Measurements from ENCODE around the gene MGAT4B. TPM values are rescaled to one million over a fixed set of nuclear protein-coding genes. Genes with fewer than 3 reads are reported as not detected.
"Not testable (repeated sequence)": the region's sequence is repeated elsewhere in the genome, so short reads cannot be mapped to it uniquely, and the experiment has no call there.

Gene MGAT4B
- total RNA-seq (2014; rRNA removed; shearing (Covaris generic)), result 185 and 198 TPM in 2 replicates
- polyA plus RNA-seq (2015; cell fraction: cytosol; rRNA removed), result 187 and 190 TPM in 2 replicates
- polyA plus RNA-seq (2015; cell fraction: nucleus; rRNA removed), result 164 and 177 TPM in 2 replicates

DNA sequence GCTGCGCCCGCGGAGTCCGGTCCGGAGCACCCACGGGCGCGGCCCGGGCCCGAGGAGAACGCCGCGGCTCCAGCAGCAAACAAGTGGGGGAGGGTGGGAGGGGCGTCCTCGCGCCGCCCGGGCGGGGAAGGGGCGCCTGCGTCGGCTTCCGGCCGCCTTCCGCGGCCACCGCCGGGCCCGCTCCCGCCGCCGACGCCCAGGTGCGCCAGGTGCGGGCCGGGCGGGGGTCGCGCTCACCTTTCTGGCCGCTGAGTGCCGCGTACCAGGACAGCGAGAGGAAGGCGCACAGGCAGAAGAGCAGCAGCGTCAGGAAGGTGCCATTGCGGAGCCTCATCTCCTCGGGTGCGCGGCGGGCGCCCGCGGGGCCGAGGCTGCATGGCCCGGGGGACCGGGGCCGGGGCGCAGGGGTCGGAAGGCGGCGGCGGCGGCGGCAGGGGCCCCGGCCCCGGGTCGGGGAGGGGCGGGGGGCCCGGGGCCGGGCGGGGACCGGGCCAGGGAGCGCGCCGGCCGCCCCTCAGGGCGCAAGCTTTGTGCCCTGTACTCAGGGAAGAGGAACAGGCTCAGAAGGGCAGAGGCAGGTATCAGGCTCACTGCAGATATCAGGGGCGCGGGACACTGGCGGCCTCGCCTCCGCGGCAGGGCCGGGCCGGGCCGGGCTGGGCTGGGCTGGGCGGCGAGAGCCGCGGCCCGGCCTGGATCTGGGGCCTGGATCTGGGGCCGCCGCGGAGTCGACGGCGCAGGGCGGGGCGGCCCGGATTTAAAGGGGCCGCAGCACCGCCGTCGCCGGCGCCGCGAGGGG is at the start of gene MGAT4B:
Gene MGAT4B (minus strand): TSS at position 617 of the 799 bp plus-strand sequence. CDS start 283 bp downstream, at position 334.
- DNase-seq (ENCODE audit: low read depth), result peak; percentile 71

GRCh38 chr5:179854356-179854755 is 47.7 kb upstream of the MGAT4B start:
- DNase-seq (ENCODE audit: low read depth), result no peak

DNA sequence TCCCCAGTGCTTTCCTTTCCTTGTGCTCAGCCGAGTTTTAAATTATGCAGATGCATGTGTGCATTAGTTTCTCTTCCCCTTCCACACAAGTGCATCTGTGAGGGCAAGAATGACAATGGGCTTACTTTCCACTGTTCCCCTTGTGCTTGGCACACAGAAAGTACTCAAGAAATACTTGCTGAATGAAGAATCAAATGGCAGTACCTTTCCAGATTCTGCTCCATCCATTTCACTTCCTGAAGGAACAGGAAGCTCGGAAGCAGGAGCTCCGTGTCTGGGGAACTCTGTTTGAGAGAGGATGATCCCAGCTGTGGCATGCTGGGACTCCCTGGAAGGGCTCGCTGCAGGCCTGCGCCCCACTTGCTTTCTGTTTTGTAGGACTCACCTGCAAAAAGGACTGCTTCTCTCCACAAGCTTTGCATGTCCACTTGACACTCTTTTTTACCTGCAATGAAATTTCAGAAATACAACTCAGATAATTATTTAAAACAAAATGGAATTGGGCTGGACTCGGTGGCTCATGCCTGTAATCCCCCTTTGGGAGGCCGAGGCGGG is 46.4 kb upstream of the MGAT4B start:
- no peak for DNase-seq (ENCODE audit: low read depth)

DNA sequence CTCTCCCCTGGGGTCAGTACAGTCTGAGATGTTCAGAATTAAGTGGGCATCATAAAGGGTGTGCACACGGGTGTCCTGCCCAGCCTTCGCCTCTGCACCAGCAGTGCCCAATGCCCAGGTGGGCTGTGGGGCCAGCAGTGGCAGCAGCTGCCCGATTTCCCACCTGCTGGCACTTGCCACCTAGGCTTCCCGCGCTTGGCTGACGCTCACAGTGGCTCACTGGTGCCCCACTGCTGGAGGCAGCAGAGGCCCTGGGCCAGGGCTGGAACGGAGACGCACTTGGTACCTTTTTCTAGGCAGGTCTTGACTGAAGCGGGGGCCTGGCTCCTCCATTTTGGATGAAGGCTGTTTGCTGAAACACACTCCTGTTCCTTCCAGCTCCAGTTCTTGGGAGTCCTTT is 35.0 kb upstream of the MGAT4B start:
- no peak for DNase-seq (ENCODE audit: low read depth)

- no peak for DNase-seq (ENCODE audit: low read depth)
These were observed 34.1 kb upstream of the MGAT4B start for GRCh38 chr5:179840766-179841165.

- DNase-seq (ENCODE audit: low read depth), result no peak
These were observed 33.7 kb upstream of the MGAT4B start for GRCh38 chr5:179840321-179840720.

DNA sequence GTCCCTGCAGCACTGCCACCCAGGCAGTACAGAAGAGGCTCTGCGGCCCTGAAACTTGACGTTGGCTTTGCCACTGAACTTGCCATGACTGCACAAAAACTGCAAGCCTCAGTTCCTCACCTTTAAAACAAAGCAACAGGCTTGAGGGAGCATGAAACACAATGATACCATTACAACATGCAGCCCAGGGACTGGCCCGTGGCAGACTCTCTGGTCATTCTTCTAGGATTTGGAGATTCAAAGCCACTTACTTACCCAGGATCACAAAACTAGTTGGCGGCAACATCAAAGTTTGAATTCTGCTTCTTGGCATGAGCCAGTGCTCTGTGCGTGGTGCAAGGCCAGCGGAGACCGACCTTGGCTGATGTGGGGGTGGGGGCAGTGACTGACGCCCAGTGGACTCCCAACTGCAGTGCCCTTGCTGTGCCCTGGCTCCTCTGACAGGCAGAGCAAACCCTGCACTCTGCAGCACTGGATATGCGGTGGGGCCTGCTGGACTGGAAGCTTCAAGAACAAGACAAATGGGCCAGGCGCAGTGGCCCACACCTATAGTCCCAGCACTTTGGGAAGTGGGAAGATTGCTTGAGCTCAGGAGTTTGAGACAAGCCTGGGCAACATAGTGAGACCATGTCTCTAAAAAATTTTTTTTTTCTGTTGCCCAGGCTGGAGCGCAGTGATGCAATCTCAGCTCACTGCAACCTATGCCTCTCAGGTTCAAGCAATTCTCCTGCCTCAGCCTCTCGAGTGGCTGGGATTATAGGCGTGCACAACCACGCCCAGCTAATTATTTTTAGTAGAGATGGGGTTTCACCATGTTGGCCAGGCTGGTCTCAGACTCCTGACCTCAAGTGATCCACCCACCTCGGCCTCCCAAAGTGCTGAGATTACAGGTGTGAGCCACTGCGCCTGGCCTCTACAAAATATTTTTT is 32.9 kb upstream of the MGAT4B start:
- DNase-seq (ENCODE audit: low read depth), result no peak

GRCh38 chr5:179837076-179838011 is 30.7 kb upstream of the MGAT4B start:
- DNase-seq (ENCODE audit: low read depth), result no peak

DNA sequence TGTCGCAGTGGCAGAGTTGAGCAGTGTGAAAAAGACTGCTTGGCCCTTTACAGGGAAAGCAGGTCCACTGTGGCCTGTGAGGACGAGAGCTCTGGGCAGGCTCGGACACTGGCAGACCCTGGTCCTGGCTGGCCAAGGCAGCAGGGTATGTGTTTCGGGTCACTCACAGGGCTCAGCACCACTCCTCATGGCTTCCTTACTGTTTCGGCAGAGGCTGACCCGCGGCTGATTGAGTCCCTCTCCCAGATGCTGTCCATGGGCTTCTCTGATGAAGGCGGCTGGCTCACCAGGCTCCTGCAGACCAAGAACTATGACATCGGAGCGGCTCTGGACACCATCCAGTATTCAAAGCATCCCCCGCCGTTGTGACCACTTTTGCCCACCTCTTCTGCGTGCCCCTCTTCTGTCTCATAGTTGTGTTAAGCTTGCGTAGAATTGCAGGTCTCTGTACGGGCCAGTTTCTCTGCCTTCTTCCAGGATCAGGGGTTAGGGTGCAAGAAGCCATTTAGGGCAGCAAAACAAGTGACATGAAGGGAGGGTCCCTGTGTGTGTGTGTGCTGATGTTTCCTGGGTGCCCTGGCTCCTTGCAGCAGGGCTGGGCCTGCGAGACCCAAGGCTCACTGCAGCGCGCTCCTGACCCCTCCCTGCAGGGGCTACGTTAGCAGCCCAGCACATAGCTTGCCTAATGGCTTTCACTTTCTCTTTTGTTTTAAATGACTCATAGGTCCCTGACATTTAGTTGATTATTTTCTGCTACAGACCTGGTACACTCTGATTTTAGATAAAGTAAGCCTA is 29.8 kb upstream of the MGAT4B start:
- DNase-seq (ENCODE audit: low read depth), result no peak

GRCh38 chr5:179834871-179835270 is 28.2 kb upstream of the MGAT4B start:
- not testable (repeated sequence) for DNase-seq (ENCODE audit: low read depth)

GRCh38 chr5:179834120-179834519 is 27.5 kb upstream of the MGAT4B start:
- DNase-seq (ENCODE audit: low read depth), result no peak

DNA sequence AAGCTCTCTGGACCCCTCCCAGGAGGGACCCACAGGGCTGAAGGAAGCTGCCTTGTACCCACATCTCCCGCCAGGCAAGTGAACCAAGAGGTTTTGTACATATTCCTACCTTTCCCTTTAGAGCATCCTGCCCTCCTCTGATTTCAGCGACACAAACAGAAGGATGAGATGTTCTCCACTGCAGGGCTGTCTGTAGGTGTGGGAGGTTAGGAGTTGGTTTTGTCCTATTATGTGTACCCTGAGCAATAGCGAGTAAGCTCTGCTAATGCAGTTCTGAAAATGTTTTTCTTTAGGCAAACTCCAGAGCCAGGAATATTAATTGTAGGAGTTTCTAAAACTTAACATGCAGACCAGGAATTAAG is 27.0 kb upstream of the MGAT4B start:
- no peak for DNase-seq (ENCODE audit: low read depth)

- DNase-seq (ENCODE audit: low read depth), result no peak
These were observed 26.5 kb upstream of the MGAT4B start for GRCh38 chr5:179833056-179833708.

- DNase-seq (ENCODE audit: low read depth), result no peak
These were observed 25.5 kb upstream of the MGAT4B start for GRCh38 chr5:179832039-179832745.

- DNase-seq (ENCODE audit: low read depth), result no peak
These were observed 24.3 kb upstream of the MGAT4B start for GRCh38 chr5:179830818-179831468.

- no peak for DNase-seq (ENCODE audit: low read depth)
These were observed 23.2 kb upstream of the MGAT4B start for GRCh38 chr5:179829732-179830435.

GRCh38 chr5:179828756-179829421 is 22.2 kb upstream of the MGAT4B start:
- no peak for DNase-seq (ENCODE audit: low read depth)
